HEK293 (cell line): ENCODE results near the gene S1PR2.

ENCODE experiments used
- CTCF ChIA-PET: fragments of 350-600 bp; formaldehyde crosslinking; extraction: SDS; loops from one replicate; lab custom pipeline; 2021; ENCODE audit warnings: antibody characterized with exemption; lab: Yijun Ruan, JAX
- POLR2A ChIA-PET: fragments of 300-600 bp; formaldehyde crosslinking; extraction: SDS; loops from one replicate; lab custom pipeline; 2020; ENCODE audit warnings: antibody characterized with exemption, inconsistent platforms; lab: Yijun Ruan, JAX
- H3K27ac ChIP-seq: fragments of 200-500 bp; sonication (Bioruptor generic); 2 replicates; pipeline ENCODE4 v1.5.1; 2014; ENCODE audit warnings: low read depth, low read length, control low read depth, inconsistent platforms; ENCODE audit errors: extremely low read depth
- H3K36me3 ChIP-seq, 2 experiments: fragments of 200-500 bp in 1 of 2; sonication (Bioruptor generic) in 1 of 2; 1 replicate in 1 of 2; 2 replicates in 1 of 2; pipeline ENCODE4 v1.5.1; 2014 to 2017; ENCODE audit warnings: inconsistent platforms in 2 of 2, low read length in 2 of 2; ENCODE audit not compliant: control insufficient read depth in 2 of 2, insufficient read depth in 1 of 2
- H3K4me1 ChIP-seq: fragments of 200-500 bp; sonication (Bioruptor generic); 2 replicates; pipeline ENCODE4 v1.5.1; 2014; ENCODE audit warnings: mild to moderate bottlenecking, low read length, inconsistent platforms; ENCODE audit not compliant: control insufficient read depth, insufficient read depth
- H3K4me3 ChIP-seq: 2 replicates; pipeline ENCODE4 v1.5.1; 2011; ENCODE audit warnings: low read depth, mild to moderate bottlenecking, control low read depth, low read length, moderate library complexity
- H3K9me3 ChIP-seq: fragments of 200-500 bp; sonication (Bioruptor generic); 2 replicates; pipeline ENCODE4 v1.5.1; 2014; ENCODE audit warnings: low read depth, low read length, inconsistent platforms; ENCODE audit not compliant: control insufficient read depth, insufficient read depth
- KLF10 ChIP-seq: fragments of 450-650 bp; IDR thresholded peaks from 2 replicates; pipeline ENCODE4 v1.5.1; 2018; ENCODE audit warnings: missing biosample characterization, mild to moderate bottlenecking, missing genetic modification characterization
- MYNN ChIP-seq: fragments of 450-650 bp; formaldehyde crosslinking; IDR thresholded peaks from 2 replicates; pipeline ENCODE4 v1.5.1; 2016; ENCODE audit warnings: missing biosample characterization, missing genetic modification characterization, borderline replicate concordance
- ZBTB1 ChIP-seq: fragments of 450-650 bp; formaldehyde crosslinking; IDR thresholded peaks from 2 replicates; pipeline ENCODE4 v1.5.1; 2016; ENCODE audit warnings: missing biosample characterization, missing genetic modification characterization
- ZBTB7A ChIP-seq: fragments of 450-650 bp; formaldehyde crosslinking; IDR thresholded peaks from 2 replicates; pipeline ENCODE4 v1.5.1; 2016; ENCODE audit warnings: low read depth, missing biosample characterization, missing genetic modification characterization
- ZFHX2 ChIP-seq: fragments of 450-650 bp; formaldehyde crosslinking; conservative IDR thresholded peaks from 2 replicates; pipeline ENCODE4 v1.5.1; 2016; ENCODE audit warnings: missing biosample characterization, missing genetic modification characterization
- ZNF114 ChIP-seq: fragments of 450-650 bp; formaldehyde crosslinking; IDR thresholded peaks from 2 replicates; pipeline ENCODE4 v1.5.0; 2017; ENCODE audit warnings: missing biosample characterization, missing genetic modification characterization
- ZNF138 ChIP-seq: fragments of 450-650 bp; formaldehyde crosslinking; IDR thresholded peaks from 2 replicates; pipeline ENCODE4 v1.5.1; 2016; ENCODE audit warnings: missing biosample characterization, missing genetic modification characterization, borderline replicate concordance
- ZNF239 ChIP-seq: fragments of 450-650 bp; formaldehyde crosslinking; IDR thresholded peaks from 2 replicates; pipeline ENCODE4 v1.5.1; 2016; ENCODE audit warnings: missing biosample characterization, missing genetic modification characterization
- ZNF266 ChIP-seq: fragments of 450-650 bp; formaldehyde crosslinking; IDR thresholded peaks from 2 replicates; pipeline ENCODE4 v1.5.1; 2016; ENCODE audit warnings: missing biosample characterization, missing genetic modification characterization, low read depth
- ZNF354C ChIP-seq: fragments of 450-650 bp; formaldehyde crosslinking; IDR thresholded peaks from 2 replicates; pipeline ENCODE4 v1.5.1; 2016; ENCODE audit warnings: missing biosample characterization, missing genetic modification characterization, low read depth, borderline replicate concordance
- ZNF366 ChIP-seq: fragments of 450-650 bp; formaldehyde crosslinking; conservative IDR thresholded peaks from 2 replicates; pipeline ENCODE4 v1.5.1; 2016; ENCODE audit warnings: missing biosample characterization, missing genetic modification characterization
- ZNF404 ChIP-seq: fragments of 450-650 bp; formaldehyde crosslinking; IDR thresholded peaks from 2 replicates; pipeline ENCODE4 v1.5.1; 2017; ENCODE audit warnings: missing biosample characterization, missing genetic modification characterization
- ZNF548 ChIP-seq: fragments of 450-650 bp; formaldehyde crosslinking; IDR thresholded peaks from 2 replicates; pipeline ENCODE4 v1.5.1; 2016; ENCODE audit warnings: missing biosample characterization, missing genetic modification characterization
- ZNF624 ChIP-seq: fragments of 450-650 bp; formaldehyde crosslinking; IDR thresholded peaks from 2 replicates; pipeline ENCODE4 v1.5.1; 2017; ENCODE audit warnings: missing biosample characterization, missing genetic modification characterization
- TF ChIP-seq, protein P1 (sequence below): fragments of 450-650 bp; formaldehyde crosslinking; IDR thresholded peaks from 2 replicates; pipeline ENCODE4 v1.5.1; 2016; ENCODE audit warnings: missing biosample characterization, missing genetic modification characterization
- TF ChIP-seq, protein P2 (sequence below): fragments of 450-650 bp; formaldehyde crosslinking; IDR thresholded peaks from 2 replicates; pipeline ENCODE4 v1.5.1; 2016; ENCODE audit warnings: missing biosample characterization, missing genetic modification characterization
- TF ChIP-seq, protein P3 (sequence below): fragments of 450-650 bp; formaldehyde crosslinking; IDR thresholded peaks from 2 replicates; pipeline ENCODE4; 2016; ENCODE audit warnings: missing biosample characterization, missing genetic modification characterization
- TF ChIP-seq, protein P4 (sequence below): fragments of 450-650 bp; formaldehyde crosslinking; IDR thresholded peaks from 2 replicates; pipeline ENCODE4 v1.5.1; 2016; ENCODE audit warnings: missing biosample characterization, missing genetic modification characterization
- TF ChIP-seq, protein P5 (sequence below): fragments of 450-650 bp; formaldehyde crosslinking; IDR thresholded peaks from 2 replicates; pipeline ENCODE4 v1.5.1; 2016; ENCODE audit warnings: missing biosample characterization, missing genetic modification characterization
- TF ChIP-seq, protein P6 (sequence below): fragments of 450-650 bp; formaldehyde crosslinking; conservative IDR thresholded peaks from 2 replicates; pipeline ENCODE4 v1.5.1; 2016; ENCODE audit warnings: low read depth, missing biosample characterization, missing genetic modification characterization

Gene S1PR2

DNA sequence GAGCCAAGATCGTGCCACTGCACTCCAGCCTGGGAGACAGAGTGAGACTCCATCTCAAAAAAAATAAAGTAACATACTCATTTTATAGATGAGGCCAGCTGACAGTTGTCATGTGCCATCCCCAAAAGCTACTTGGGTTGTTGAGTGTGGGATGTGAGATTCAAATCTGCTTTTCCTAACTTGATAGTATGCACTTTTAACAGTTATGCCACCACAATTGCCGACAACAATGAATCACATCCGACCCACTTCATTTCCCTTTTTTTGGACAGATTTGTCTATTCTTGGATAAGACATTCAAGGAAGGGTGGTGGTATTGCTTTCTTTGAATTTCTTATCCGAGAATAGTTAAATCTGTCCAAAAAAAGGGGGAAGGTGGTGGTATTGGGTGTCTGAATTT lies 20.1 kb downstream of the S1PR2 start:
- no peaks in the 10 kb centered on the region for H3K36me3 ChIP-seq
- TF ChIP-seq ZNF354C (tag by site-specific recombination) (no peak), ZNF239 (no peak), KLF10 (tag by site-specific recombination) (no peak), ZNF114 (no peak), ZNF366 (tag by site-specific recombination) (no peak), ZBTB1 (tag by site-specific recombination) (no peak), ZNF138 (tag by site-specific recombination) (no peak), MYNN (tag by site-specific recombination) (no peak), ZNF404 (tag by site-specific recombination) (no peak), ZNF266 (no peak), ZNF624 (tag by site-specific recombination) (no peak), ZNF548 (no peak), ZBTB7A (tag by site-specific recombination) (no peak), ZFHX2 (tag by site-specific recombination) (no peak)
- TF ChIP-seq, protein P1, sequence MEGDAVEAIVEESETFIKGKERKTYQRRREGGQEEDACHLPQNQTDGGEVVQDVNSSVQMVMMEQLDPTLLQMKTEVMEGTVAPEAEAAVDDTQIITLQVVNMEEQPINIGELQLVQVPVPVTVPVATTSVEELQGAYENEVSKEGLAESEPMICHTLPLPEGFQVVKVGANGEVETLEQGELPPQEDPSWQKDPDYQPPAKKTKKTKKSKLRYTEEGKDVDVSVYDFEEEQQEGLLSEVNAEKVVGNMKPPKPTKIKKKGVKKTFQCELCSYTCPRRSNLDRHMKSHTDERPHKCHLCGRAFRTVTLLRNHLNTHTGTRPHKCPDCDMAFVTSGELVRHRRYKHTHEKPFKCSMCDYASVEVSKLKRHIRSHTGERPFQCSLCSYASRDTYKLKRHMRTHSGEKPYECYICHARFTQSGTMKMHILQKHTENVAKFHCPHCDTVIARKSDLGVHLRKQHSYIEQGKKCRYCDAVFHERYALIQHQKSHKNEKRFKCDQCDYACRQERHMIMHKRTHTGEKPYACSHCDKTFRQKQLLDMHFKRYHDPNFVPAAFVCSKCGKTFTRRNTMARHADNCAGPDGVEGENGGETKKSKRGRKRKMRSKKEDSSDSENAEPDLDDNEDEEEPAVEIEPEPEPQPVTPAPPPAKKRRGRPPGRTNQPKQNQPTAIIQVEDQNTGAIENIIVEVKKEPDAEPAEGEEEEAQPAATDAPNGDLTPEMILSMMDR (tag by site-specific recombination) = no peak
- TF ChIP-seq, protein P2, sequence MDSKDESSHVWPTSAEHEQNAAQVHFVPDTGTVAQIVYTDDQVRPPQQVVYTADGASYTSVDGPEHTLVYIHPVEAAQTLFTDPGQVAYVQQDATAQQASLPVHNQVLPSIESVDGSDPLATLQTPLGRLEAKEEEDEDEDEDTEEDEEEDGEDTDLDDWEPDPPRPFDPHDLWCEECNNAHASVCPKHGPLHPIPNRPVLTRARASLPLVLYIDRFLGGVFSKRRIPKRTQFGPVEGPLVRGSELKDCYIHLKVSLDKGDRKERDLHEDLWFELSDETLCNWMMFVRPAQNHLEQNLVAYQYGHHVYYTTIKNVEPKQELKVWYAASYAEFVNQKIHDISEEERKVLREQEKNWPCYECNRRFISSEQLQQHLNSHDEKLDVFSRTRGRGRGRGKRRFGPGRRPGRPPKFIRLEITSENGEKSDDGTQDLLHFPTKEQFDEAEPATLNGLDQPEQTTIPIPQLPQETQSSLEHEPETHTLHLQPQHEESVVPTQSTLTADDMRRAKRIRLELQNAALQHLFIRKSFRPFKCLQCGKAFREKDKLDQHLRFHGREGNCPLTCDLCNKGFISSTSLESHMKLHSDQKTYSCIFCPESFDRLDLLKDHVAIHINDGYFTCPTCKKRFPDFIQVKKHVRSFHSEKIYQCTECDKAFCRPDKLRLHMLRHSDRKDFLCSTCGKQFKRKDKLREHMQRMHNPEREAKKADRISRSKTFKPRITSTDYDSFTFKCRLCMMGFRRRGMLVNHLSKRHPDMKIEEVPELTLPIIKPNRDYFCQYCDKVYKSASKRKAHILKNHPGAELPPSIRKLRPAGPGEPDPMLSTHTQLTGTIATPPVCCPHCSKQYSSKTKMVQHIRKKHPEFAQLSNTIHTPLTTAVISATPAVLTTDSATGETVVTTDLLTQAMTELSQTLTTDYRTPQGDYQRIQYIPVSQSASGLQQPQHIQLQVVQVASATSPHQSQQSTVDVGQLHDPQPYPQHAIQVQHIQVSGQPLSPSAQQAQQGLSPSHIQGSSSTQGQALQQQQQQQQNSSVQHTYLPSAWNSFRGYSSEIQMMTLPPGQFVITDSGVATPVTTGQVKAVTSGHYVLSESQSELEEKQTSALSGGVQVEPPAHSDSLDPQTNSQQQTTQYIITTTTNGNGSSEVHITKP (tag by site-specific recombination) = no peak
- TF ChIP-seq, protein P3, sequence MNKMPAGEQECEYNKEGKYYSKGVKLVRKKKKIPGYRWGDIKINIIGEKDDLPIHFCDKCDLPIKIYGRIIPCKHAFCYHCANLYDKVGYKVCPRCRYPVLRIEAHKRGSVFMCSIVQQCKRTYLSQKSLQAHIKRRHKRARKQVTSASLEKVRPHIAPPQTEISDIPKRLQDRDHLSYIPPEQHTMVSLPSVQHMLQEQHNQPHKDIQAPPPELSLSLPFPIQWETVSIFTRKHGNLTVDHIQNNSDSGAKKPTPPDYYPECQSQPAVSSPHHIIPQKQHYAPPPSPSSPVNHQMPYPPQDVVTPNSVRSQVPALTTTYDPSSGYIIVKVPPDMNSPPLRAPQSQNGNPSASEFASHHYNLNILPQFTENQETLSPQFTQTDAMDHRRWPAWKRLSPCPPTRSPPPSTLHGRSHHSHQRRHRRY (tag by site-specific recombination) = no peak
- TF ChIP-seq, protein P4, sequence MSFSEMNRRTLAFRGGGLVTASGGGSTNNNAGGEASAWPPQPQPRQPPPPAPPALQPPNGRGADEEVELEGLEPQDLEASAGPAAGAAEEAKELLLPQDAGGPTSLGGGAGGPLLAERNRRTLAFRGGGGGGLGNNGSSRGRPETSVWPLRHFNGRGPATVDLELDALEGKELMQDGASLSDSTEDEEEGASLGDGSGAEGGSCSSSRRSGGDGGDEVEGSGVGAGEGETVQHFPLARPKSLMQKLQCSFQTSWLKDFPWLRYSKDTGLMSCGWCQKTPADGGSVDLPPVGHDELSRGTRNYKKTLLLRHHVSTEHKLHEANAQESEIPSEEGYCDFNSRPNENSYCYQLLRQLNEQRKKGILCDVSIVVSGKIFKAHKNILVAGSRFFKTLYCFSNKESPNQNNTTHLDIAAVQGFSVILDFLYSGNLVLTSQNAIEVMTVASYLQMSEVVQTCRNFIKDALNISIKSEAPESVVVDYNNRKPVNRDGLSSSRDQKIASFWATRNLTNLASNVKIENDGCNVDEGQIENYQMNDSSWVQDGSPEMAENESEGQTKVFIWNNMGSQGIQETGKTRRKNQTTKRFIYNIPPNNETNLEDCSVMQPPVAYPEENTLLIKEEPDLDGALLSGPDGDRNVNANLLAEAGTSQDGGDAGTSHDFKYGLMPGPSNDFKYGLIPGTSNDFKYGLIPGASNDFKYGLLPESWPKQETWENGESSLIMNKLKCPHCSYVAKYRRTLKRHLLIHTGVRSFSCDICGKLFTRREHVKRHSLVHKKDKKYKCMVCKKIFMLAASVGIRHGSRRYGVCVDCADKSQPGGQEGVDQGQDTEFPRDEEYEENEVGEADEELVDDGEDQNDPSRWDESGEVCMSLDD (tag by site-specific recombination) = no peak
- TF ChIP-seq, protein P5, sequence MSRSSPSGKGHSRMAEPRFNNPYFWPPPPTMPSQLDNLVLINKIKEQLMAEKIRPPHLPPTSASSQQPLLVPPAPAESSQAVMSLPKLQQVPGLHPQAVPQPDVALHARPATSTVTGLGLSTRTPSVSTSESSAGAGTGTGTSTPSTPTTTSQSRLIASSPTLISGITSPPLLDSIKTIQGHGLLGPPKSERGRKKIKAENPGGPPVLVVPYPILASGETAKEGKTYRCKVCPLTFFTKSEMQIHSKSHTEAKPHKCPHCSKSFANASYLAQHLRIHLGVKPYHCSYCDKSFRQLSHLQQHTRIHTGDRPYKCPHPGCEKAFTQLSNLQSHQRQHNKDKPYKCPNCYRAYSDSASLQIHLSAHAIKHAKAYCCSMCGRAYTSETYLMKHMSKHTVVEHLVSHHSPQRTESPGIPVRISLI = no peak
- TF ChIP-seq, protein P6, sequence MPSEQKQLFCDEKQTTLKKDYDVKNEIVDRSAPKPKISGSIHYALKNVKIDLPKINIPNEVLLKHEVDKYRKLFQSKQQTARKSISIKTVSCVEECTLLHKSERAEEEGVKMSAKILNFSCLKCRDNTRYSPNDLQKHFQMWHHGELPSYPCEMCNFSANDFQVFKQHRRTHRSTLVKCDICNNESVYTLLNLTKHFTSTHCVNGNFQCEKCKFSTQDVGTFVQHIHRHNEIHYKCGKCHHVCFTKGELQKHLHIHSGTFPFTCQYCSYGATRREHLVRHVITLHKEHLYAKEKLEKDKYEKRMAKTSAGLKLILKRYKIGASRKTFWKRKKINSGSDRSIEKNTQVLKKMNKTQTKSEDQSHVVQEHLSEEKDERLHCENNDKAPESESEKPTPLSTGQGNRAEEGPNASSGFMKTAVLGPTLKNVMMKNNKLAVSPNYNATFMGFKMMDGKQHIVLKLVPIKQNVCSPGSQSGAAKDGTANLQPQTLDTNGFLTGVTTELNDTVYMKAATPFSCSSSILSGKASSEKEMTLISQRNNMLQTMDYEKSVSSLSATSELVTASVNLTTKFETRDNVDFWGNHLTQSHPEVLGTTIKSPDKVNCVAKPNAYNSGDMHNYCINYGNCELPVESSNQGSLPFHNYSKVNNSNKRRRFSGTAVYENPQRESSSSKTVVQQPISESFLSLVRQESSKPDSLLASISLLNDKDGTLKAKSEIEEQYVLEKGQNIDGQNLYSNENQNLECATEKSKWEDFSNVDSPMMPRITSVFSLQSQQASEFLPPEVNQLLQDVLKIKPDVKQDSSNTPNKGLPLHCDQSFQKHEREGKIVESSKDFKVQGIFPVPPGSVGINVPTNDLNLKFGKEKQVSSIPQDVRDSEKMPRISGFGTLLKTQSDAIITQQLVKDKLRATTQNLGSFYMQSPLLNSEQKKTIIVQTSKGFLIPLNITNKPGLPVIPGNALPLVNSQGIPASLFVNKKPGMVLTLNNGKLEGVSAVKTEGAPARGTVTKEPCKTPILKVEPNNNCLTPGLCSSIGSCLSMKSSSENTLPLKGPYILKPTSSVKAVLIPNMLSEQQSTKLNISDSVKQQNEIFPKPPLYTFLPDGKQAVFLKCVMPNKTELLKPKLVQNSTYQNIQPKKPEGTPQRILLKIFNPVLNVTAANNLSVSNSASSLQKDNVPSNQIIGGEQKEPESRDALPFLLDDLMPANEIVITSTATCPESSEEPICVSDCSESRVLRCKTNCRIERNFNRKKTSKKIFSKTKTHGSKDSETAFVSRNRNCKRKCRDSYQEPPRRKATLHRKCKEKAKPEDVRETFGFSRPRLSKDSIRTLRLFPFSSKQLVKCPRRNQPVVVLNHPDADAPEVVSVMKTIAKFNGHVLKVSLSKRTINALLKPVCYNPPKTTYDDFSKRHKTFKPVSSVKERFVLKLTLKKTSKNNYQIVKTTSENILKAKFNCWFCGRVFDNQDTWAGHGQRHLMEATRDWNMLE = no peak
- no peak overlapping the region for H3K27ac ChIP-seq
- ChIA-PET POLR2A (no interaction called here), CTCF (interaction anchor here (0.5 to 1.5 kb wide), 3 partner anchors 9 to 115 kb away, joined by 3 to 4 read pairs (median 4); no protein-coding TSS in a partner anchor)
- no peak overlapping the region for H3K4me3 ChIP-seq
- no peaks in the 10 kb centered on the region for H3K9me3 ChIP-seq
- H3K4me1 ChIP-seq = no peaks in the 10 kb centered on the region
